ENCODE data around the gene TENT4B.

TENT4B gene

DNA sequence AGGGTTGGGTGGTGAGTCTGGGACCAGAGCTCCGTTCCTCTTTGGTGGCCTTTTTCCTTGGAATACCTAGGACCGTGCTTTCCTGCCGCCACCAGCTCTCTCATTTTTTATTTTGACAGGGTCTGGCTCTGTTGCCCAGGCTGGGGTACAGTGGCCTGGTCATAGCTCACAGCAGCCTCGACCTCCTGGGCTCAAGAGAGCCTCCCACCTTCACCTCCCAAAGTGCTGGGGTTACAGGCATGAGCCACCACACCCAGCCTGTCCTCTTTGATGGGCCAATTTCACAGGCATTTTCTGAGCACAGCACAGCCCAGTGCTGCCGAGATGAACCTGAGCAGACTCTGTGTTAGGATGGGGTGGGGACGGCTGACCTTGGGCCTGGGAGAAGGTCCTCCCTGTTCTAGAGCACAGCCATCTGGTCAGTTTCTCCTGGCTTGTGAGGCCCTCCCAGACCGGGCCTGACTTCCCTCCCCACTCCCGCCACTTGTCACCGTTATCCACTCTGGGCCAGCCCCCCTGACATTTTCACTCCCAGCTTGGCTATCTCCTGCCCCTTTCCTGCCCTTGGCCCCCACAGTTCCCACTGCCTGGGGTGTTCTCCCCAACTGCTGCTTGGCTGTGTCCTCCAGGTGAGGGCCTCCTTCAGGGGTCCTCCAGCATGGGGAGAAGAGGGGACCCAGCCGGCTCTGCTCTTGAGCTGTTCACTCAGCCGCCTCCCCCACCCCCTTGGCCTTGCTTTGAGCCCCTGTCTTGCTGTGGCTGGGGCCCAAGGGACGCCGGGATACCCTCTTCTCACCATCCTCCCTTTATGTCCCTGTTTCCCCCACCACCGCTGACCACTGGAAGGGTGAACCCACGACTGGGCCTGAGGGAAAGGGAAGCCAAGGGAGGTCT lies 118.3 kb downstream of the TENT4B start:
- Histone ChIP-seq H3K9me3 (ENCODE audit: control insufficient read depth, low read depth, low read length) (no peaks in the 10 kb centered on the region), H3K9ac (ENCODE audit: low read length) (no peak overlapping the region), H3K27ac (ENCODE audit: low read length) (no peak overlapping the region), H3K4me1 (ENCODE audit: control insufficient read depth, low read depth, low read length) (no peaks in the 10 kb centered on the region), H3K27me3 (ENCODE audit: control insufficient read depth, insufficient read depth, low read length) (no peaks in the 10 kb centered on the region), H3K36me3 (ENCODE audit: control insufficient read depth, low read depth, low read length) (no peaks in the 10 kb centered on the region), H3K4me3 (ENCODE audit: low read length) (no peak overlapping the region)

DNA sequence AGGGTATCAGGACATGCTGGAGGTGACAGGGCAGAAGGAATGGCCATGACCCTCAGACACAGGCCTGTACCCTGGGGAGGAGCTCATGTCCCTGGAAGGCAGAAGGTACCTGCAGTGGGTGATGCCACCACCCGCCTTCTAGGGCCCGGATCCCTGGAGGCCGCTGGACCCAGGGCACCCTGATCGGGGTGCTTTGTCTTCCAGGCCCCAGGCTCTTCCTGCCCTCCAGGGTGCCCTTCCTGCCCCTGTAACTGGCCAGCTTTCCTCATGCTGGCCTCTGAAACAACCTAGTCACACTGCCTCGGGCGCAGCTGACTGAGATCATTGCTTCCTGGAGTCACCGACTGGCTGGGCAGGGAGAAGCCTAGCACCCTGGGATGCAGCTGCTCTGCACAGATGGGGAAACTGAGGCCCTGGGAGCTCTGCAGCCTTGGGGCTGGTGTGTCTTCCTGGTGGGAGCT lies 119.0 kb downstream of the TENT4B start:
- no peaks in the 10 kb centered on the region for H3K27me3 ChIP-seq (ENCODE audit: control insufficient read depth, insufficient read depth, low read length)
- H3K4me1 ChIP-seq (ENCODE audit: control insufficient read depth, low read depth, low read length), result no peaks in the 10 kb centered on the region
- no peak overlapping the region for H3K4me3 ChIP-seq (ENCODE audit: low read length)
- H3K9ac ChIP-seq (ENCODE audit: low read length), result no peak overlapping the region
- H3K9me3 ChIP-seq (ENCODE audit: control insufficient read depth, low read depth, low read length), result no peaks in the 10 kb centered on the region
- H3K27ac ChIP-seq (ENCODE audit: low read length), result no peak overlapping the region
- no peaks in the 10 kb centered on the region for H3K36me3 ChIP-seq (ENCODE audit: control insufficient read depth, low read depth, low read length)

DNA sequence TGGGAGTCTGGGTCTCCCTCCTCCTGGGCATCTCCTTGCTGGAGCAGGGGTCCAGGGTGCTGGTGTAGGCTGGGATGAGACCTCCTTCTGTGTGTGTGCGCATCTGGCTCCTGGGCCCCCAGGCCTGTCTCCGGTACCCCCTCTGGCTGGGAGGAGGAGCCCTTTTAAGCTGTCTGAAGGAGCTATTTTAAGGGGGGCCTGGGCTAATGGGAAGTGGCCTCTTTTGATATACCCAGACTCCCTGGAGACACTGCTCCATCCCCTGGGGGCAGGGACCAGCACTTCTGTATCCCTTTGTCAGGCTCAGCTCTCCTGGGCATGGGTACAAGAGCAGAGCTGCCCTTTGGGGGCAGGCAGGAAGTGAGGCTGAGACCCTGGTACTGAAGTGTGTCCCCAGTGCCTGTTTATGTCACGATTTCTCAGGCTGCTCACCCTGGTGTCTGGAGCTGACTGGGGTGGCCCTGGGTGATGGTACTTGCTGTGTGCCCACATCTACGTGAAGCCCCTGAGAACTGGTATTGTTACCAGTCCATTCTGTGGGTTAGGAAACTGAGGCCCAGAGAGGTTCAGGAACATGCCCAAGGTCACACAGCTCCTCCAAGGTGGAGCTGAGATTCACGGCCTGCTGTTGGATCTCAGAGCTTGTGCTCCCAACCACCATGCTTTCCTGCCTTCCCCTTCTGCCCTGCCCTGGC lies 119.7 kb downstream of the TENT4B start:
- H3K36me3 ChIP-seq (ENCODE audit: control insufficient read depth, low read depth, low read length), result no peaks in the 10 kb centered on the region
- no peaks in the 10 kb centered on the region for H3K9me3 ChIP-seq (ENCODE audit: control insufficient read depth, low read depth, low read length)
- H3K27me3 ChIP-seq (ENCODE audit: control insufficient read depth, insufficient read depth, low read length), result no peaks in the 10 kb centered on the region
- no peaks in the 10 kb centered on the region for H3K4me1 ChIP-seq (ENCODE audit: control insufficient read depth, low read depth, low read length)
- no peak overlapping the region for H3K27ac ChIP-seq (ENCODE audit: low read length)
- no peak overlapping the region for H3K9ac ChIP-seq (ENCODE audit: low read length)
- H3K4me3 ChIP-seq (ENCODE audit: low read length), result no peak overlapping the region

DNA sequence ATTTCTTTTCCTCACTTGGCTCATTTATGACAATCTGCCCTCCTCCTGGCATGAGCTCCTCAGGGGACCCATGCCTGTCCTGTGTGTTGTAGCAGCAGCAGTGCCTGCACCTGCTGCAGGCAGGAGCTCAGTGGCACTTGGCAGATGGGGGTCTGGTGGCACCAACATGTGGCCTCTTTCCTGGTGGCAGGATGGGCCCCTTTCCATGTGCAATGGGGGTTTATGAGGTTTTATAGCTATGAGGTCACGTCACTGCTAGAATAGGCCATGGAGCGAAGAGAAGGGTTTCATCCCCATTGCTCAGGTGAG lies 120.2 kb downstream of the TENT4B start:
- Histone ChIP-seq H3K9me3 (ENCODE audit: control insufficient read depth, low read depth, low read length) (no peaks in the 10 kb centered on the region), H3K9ac (ENCODE audit: low read length) (no peak overlapping the region), H3K27me3 (ENCODE audit: control insufficient read depth, insufficient read depth, low read length) (no peaks in the 10 kb centered on the region), H3K27ac (ENCODE audit: low read length) (no peak overlapping the region), H3K4me3 (ENCODE audit: low read length) (no peak overlapping the region), H3K4me1 (ENCODE audit: control insufficient read depth, low read depth, low read length) (no peaks in the 10 kb centered on the region), H3K36me3 (ENCODE audit: control insufficient read depth, low read depth, low read length) (no peaks in the 10 kb centered on the region)

DNA sequence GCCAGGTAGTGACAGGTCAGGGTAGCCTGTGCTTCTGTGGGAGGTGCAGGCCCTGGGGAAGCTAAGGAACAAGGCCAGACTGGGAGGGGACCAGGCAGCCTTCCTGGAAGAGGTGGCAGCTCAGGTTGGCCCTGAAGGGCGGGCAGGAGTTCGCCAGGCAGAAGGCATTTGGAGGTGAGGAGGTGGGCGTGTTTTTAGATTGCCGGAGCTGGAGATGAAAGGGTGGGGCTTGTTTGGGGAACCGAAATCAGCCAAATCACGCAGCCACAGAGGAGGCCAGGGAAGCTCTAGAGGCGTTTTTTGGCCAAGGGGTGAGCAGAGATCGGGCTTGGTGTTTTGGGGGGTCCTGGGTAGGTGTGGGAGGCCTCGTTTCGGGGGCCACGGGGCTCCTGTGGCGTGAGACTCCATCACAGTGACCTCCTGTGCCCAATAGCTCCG lies 120.8 kb downstream of the TENT4B start:
- H3K4me1 ChIP-seq (ENCODE audit: control insufficient read depth, low read depth, low read length), result no peaks in the 10 kb centered on the region
- no peaks in the 10 kb centered on the region for H3K9me3 ChIP-seq (ENCODE audit: control insufficient read depth, low read depth, low read length)
- no peak overlapping the region for H3K4me3 ChIP-seq (ENCODE audit: low read length)

DNA sequence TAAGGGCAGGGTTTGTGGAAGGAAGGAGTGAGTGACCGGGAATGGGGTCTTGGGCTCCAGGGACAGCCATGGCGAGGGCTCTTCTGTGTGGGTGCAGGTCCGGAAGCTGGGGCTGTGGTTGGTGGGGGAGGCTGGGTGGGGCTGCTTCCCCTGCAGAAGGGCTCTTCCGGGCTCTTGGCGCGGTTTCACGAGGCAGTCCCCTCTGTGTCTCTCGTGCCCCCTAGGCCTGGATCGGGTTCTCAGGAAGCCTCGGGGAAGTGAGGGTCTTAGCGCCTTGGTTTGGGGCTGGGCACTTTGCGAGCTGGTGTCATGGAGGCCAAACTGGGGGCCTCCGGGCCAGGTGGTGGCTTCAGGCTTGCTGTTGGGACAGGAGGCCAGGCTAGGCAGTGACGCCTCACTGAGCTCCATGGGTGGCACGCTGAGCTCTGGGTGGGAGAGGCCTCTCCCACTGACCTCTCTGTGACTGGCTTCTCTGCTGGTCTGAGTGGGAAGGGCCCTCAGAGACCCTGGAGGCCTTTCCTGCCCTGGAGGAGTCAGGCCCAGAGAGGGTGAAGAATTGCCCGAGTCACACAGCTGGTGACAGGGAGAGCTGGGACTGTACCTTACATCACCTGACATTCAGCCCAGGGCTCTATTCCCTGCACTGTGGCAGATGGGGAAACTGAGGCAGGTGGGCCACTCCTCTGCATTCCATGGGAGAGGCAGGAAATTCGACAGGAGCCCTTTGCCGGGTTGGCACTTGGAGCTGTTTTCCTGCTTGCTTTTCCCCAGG lies 121.4 kb downstream of the TENT4B start:
- H3K27ac ChIP-seq (ENCODE audit: low read length), result no peak overlapping the region
- H3K36me3 ChIP-seq (ENCODE audit: control insufficient read depth, low read depth, low read length), result no peaks in the 10 kb centered on the region
- H3K27me3 ChIP-seq (ENCODE audit: control insufficient read depth, insufficient read depth, low read length), result no peaks in the 10 kb centered on the region
- H3K4me1 ChIP-seq (ENCODE audit: control insufficient read depth, low read depth, low read length), result peaks cover 1% of the 10 kb centered on the region
- no peak overlapping the region for H3K9ac ChIP-seq (ENCODE audit: low read length)
- H3K4me3 ChIP-seq (ENCODE audit: low read length), result no peak overlapping the region
- H3K9me3 ChIP-seq (ENCODE audit: control insufficient read depth, low read depth, low read length), result no peaks in the 10 kb centered on the region

More for the DNA sequence above, 120.8 kb downstream of the TENT4B start:
- no peak overlapping the region for H3K9ac ChIP-seq (ENCODE audit: low read length)
- no peaks in the 10 kb centered on the region for H3K27me3 ChIP-seq (ENCODE audit: control insufficient read depth, insufficient read depth, low read length)
- H3K27ac ChIP-seq (ENCODE audit: low read length), result no peak overlapping the region
- no peaks in the 10 kb centered on the region for H3K36me3 ChIP-seq (ENCODE audit: control insufficient read depth, low read depth, low read length)

DNA sequence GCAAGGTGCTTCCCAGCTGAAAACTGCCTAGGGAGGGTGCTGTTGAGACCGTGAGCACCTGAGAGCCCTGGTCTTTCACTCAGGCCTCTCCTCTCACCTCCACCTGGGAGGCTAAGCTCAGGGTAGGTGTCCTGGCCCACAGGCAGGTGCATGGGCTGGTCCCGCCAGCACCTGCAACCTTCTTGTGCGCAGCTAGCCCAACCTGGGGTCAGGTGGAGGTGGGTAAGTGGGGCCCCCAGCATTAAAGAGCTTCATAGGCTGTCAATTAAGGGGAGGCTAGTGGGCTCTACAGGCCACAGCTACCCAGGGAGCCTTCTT lies 122.0 kb downstream of the TENT4B start:
- no peak overlapping the region for H3K4me3 ChIP-seq (ENCODE audit: low read length)
- H3K27ac ChIP-seq (ENCODE audit: low read length), result no peak overlapping the region
- H3K9me3 ChIP-seq (ENCODE audit: control insufficient read depth, low read depth, low read length), result no peaks in the 10 kb centered on the region
- H3K4me1 ChIP-seq (ENCODE audit: control insufficient read depth, low read depth, low read length), result peaks cover 6% of the 10 kb centered on the region
- no peaks in the 10 kb centered on the region for H3K36me3 ChIP-seq (ENCODE audit: control insufficient read depth, low read depth, low read length)
- H3K27me3 ChIP-seq (ENCODE audit: control insufficient read depth, insufficient read depth, low read length), result no peaks in the 10 kb centered on the region
- no peak overlapping the region for H3K9ac ChIP-seq (ENCODE audit: low read length)

DNA sequence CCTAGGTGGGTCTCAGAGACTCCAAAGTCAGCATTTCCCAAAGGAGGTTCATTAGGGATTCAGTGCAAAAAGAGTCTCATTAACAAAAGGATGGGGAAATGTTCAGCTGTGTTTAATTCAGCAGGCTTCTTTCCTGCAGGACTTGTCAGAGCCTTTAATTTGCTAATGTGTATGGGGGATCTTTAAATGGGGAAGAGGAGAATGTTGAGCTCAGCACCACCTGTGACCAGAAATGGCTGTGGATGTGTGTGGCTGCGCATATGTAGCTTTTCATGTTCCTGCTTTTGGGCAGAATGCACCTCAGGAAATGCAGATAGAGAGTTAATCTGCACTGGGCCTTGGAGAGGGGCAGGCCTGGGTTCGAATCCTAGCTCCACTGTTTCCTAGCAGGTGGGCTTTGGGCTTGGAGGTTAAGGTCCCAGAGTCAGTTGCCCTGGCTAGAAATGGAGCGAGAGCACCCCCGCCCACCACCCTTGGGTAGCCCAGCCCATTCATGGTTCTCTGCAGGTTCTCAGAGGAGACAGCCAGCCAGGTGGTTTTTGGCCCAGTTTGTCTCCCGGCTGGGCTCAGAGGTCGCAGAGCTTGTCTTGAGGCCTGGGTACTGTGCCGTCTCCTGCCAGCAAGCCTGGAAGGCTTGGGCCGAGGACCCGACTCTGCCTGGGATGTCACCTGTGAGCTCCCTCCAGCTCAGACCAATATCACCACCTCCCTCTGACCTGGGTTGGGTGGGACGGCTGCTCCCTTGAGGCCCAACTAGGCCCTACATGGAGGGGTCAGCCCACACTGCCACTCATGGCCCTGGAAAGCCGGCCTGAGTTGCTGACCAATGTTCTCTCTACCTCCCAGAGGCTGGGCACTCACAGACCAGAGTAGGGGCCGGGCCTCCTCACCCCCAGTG lies 122.6 kb downstream of the TENT4B start:
- Histone ChIP-seq H3K27me3 (ENCODE audit: control insufficient read depth, insufficient read depth, low read length) (no peaks in the 10 kb centered on the region), H3K27ac (ENCODE audit: low read length) (no peak overlapping the region), H3K4me3 (ENCODE audit: low read length) (no peak overlapping the region), H3K9me3 (ENCODE audit: control insufficient read depth, low read depth, low read length) (no peaks in the 10 kb centered on the region), H3K4me1 (ENCODE audit: control insufficient read depth, low read depth, low read length) (peaks cover 6% of the 10 kb centered on the region), H3K9ac (ENCODE audit: low read length) (no peak overlapping the region), H3K36me3 (ENCODE audit: control insufficient read depth, low read depth, low read length) (no peaks in the 10 kb centered on the region)

DNA sequence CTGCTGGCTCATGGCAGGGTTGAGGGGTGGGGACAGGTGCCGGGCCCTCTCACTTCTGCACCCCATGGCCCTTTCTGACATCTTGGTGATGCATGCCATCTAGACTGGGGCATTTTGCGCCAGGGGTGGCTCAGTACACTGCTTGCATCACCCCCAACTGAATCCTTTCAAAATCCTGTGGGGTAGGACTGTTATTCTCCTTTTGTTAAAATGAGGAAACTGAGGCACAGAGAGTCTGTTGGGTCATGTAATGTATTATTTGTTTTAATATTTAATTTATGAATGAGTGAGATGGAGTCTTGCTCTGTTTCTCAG lies 123.2 kb downstream of the TENT4B start:
- Histone ChIP-seq H3K9ac (ENCODE audit: low read length) (no peak overlapping the region), H3K27me3 (ENCODE audit: control insufficient read depth, insufficient read depth, low read length) (no peaks in the 10 kb centered on the region), H3K9me3 (ENCODE audit: control insufficient read depth, low read depth, low read length) (no peaks in the 10 kb centered on the region), H3K4me3 (ENCODE audit: low read length) (no peak overlapping the region), H3K36me3 (ENCODE audit: control insufficient read depth, low read depth, low read length) (no peaks in the 10 kb centered on the region), H3K27ac (ENCODE audit: low read length) (no peak overlapping the region), H3K4me1 (ENCODE audit: control insufficient read depth, low read depth, low read length) (peaks cover 6% of the 10 kb centered on the region)

DNA sequence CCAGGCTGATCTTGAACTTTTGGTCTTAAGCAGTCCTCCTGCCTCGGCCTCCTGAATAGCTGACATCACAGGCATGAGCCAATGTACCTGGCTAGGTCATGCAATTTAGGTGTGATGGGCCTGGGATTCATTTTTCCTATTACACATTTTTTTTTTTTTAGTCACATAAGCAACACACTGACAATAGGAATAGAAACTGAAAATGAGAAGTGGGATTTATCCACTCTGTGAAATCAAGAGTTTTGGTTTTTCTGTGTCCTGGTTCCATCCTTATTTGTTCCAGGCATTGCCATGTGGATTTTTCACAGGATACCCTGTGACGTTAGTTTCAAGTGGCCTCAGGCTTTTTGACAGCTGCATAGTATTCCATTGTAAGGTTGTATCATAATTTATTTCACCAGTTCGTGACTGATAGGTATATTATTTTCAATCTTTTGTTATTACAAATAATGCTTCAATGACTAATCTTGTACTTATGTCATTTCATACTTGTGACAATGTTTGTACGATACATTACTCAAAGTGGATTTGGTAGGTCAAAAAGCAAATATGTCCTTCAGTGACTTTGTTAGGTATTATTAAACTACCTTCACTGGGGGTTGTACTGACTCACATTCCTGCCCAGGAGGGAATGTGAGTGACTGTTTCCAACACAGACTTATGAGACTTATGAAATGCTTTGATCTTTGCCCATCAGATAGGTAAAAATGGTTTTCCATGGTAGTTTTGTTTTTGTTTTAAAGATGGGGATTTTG lies 123.9 kb downstream of the TENT4B start:
- no peaks in the 10 kb centered on the region for H3K27me3 ChIP-seq (ENCODE audit: control insufficient read depth, insufficient read depth, low read length)
- peaks cover 6% of the 10 kb centered on the region for H3K4me1 ChIP-seq (ENCODE audit: control insufficient read depth, low read depth, low read length)
- H3K36me3 ChIP-seq (ENCODE audit: control insufficient read depth, low read depth, low read length), result no peaks in the 10 kb centered on the region
- no peak overlapping the region for H3K4me3 ChIP-seq (ENCODE audit: low read length)
- no peak overlapping the region for H3K9ac ChIP-seq (ENCODE audit: low read length)
- H3K27ac ChIP-seq (ENCODE audit: low read length), result no peak overlapping the region
- no peaks in the 10 kb centered on the region for H3K9me3 ChIP-seq (ENCODE audit: control insufficient read depth, low read depth, low read length)

All from iPS-18a (cell line).